Measurements from ENCODE around the gene ZNF197. TPM values are rescaled to one million over a fixed set of nuclear protein-coding genes. Genes with fewer than 3 reads are reported as not detected.
"Not testable (repeated sequence)": the region's sequence is repeated elsewhere in the genome, so short reads cannot be mapped to it uniquely, and the experiment has no call there.

ZNF197 gene
- polyA plus RNA-seq, 2 of the 4 experiments (the other 2 are of a cell fraction) = 2.8 to 3.7 TPM

DNA sequence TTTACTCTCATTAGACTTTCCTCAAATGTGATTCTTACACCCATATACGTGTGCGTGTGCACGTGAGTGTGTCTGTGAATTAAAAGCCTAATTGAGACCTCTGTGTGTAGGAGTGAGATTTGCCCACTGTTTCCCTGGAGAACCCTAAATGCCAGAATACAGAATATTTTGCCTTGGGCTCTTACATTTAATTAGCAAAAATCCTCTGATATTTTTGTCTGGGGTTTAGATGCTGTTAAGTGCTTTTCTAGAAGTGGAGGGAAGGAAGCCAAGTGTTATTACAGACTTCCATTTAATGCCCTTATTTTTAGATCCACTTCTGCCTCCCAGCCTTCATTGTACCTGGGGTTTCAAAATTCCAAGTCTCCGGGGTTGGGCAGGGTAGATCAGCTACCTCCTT is 41.5 kb downstream of the ZNF197 start:
- no peak overlapping the region for H3K4me3 ChIP-seq
- no peak for ATAC-seq
- H3K4me2 ChIP-seq = no peak overlapping the region
- ChIA-PET CTCF (no interaction called here), POLR2A (no interaction called here)
- peaks cover 13% of the 10 kb centered on the region; the same call in 2 of the 3 replicates for H3K9me3 ChIP-seq
- TF ChIP-seq EHMT2 (IDR thresholded peaks at IDR 0.05; ENCODE audit: low read depth) = no peak
- no peak for TF ChIP-seq HOXB5 (CRISPR knock-in tag; IDR thresholded peaks at IDR 0.05)
- no peak for TF ChIP-seq SREBF2 (IDR thresholded peaks at IDR 0.05)
- TF ChIP-seq, protein P1, sequence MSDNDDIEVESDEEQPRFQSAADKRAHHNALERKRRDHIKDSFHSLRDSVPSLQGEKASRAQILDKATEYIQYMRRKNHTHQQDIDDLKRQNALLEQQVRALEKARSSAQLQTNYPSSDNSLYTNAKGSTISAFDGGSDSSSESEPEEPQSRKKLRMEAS (IDR thresholded peaks at IDR 0.05) = no peak
- no peak for TF ChIP-seq GATA3 (IDR thresholded peaks at IDR 0.05; ENCODE audit: borderline replicate concordance)
- no peak for TF ChIP-seq NPAS2 (CRISPR knock-in tag; IDR thresholded peaks at IDR 0.05; ENCODE audit: borderline replicate concordance)
- TF ChIP-seq CHD4 (IDR thresholded peaks at IDR 0.05; ENCODE audit: borderline replicate concordance) = no peak
- TF ChIP-seq CBX8 (IDR thresholded peaks at IDR 0.05) = no peak
- no peak for TF ChIP-seq MAFK (IDR thresholded peaks at IDR 0.05; ENCODE audit: partially characterized antibody)
- no peak for TF ChIP-seq KDM5A (IDR thresholded peaks at IDR 0.05)
- H3K27ac ChIP-seq = no peak overlapping the region
- H3K4me1 ChIP-seq = no peaks in the 10 kb centered on the region
- no peak for FAIRE-seq
- 71% methylated on average over 4 of the region's 4 CpGs for WGBS (ENCODE audit: missing lambda C conversion rate)
- DNase-seq (ENCODE audit: low read depth in 1 of 2, low spot score in 1 of 2) = no peak

DNA sequence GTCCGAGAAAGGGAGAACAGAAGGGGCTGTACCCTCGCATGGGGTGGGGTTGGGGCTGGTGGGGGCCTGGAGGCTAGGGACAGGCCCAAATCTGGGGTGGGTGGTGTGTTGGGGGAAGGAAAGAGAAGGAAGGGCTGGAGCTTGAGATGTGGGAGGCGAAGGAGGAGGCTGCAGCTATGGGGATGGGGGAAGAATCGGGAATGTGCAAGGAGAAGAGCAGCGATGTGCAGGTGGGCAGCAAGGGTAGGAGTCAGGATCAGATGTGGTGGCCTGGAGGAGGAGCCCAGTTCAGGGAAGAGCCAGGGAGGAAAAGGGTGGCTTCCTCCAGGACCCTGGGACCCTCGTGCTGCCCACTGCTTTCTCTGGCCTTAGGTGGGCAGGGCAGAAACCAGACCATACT is 44.9 kb downstream of the ZNF197 start:
- Histone ChIP-seq H3K4me1 (no peaks in the 10 kb centered on the region), H3K4me3 (no peak overlapping the region), H3K27ac (no peak overlapping the region), H3K4me2 (no peak overlapping the region), H3K9me3 (peaks cover 2% of the 10 kb centered on the region; the same call in 1 of the 3 replicates)
- ChIA-PET POLR2A (no interaction called here), CTCF (no interaction called here)
- FAIRE-seq = no peak
- WGBS (ENCODE audit: missing lambda C conversion rate) = 45% methylated on average over 5 of the region's 6 CpGs
- ATAC-seq = no peak
- TF ChIP-seq, protein P1 (IDR thresholded peaks at IDR 0.05) = no peak
- TF ChIP-seq CHD4 (IDR thresholded peaks at IDR 0.05; ENCODE audit: borderline replicate concordance) (no peak), ZSCAN20 (CRISPR knock-in tag; IDR thresholded peaks at IDR 0.05) (no peak)
- DNase-seq (ENCODE audit: low read depth in 1 of 2, low spot score in 1 of 2) = no peak

DNA sequence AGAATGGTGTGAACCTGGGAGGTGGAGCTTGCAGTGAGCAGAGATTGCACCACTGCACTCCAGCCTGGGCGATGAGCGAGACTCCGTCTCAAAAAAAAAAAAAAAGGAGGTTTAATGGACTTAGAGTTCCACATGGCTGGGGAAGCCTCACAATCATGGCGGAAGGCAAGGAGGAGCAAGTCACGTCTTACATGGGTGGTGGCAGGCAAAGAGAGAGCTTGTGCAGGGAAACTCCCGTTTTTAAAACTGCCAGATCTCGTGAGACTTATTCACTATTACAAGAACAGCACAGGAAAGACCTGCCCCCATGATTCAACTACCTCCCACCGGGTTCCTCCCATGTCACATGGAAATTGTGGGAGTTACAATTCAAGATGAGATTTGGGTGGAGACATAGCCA is 48.6 kb downstream of the ZNF197 start:
- H3K27ac ChIP-seq; H3K9me3 ChIP-seq; CTCF ChIA-PET; H3K4me3 ChIP-seq; H3K4me2 ChIP-seq; FAIRE-seq; DNase-seq (ENCODE audit: low read depth in 1 of 2, low spot score in 1 of 2); ATAC-seq; POLR2A ChIA-PET; H3K4me1 ChIP-seq: not testable (repeated sequence)
- WGBS (ENCODE audit: missing lambda C conversion rate) = 48% methylated on average over 8 of the region's 8 CpGs

DNA sequence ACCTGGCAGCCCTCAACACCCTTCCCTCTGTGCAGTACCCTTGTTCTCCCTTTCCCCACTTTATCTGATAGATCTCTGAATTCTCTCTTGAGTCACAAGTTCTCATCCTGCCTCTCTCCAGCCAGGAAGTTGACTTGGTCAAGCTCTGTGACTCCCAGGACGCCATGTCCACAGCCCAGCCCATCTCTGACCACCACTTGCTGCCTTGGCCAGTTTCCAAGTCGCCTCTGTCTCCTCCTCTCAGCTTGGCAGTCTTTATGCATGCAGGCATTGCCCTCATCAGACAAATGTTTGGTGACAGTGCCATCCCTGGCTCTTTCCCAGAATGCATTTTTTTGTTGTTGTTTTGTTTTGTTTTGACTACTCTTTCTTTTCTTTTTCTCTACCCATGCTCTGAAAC is 49.4 kb downstream of the ZNF197 start:
- ATAC-seq (no peak), DNase-seq (ENCODE audit: low read depth in 1 of 2, low spot score in 1 of 2) (no peak), FAIRE-seq (no peak)
- no peak for TF ChIP-seq TFCP2L1 (CRISPR knock-in tag; IDR thresholded peaks at IDR 0.05)
- TF ChIP-seq NFE2L2 (conservative IDR thresholded peaks at IDR 0.05; ENCODE audit: low read length) = no peak
- TF ChIP-seq SREBF2 (IDR thresholded peaks at IDR 0.05) = no peak
- no peak for TF ChIP-seq MAZ (IDR thresholded peaks at IDR 0.05; ENCODE audit: borderline replicate concordance, low read depth, low read length)
- TF ChIP-seq ZC3H11A (IDR thresholded peaks at IDR 0.05) = no peak
- no peak for TF ChIP-seq POLR2AphosphoS2 (conservative IDR thresholded peaks at IDR 0.05; ENCODE audit: low read length)
- no peak for TF ChIP-seq ZSCAN20 (CRISPR knock-in tag; IDR thresholded peaks at IDR 0.05)
- TF ChIP-seq, protein P2, sequence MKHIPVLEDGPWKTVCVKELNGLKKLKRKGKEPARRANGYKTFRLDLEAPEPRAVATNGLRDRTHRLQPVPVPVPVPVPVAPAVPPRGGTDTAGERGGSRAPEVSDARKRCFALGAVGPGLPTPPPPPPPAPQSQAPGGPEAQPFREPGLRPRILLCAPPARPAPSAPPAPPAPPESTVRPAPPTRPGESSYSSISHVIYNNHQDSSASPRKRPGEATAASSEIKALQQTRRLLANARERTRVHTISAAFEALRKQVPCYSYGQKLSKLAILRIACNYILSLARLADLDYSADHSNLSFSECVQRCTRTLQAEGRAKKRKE (CRISPR knock-in tag; IDR thresholded peaks at IDR 0.05; ENCODE audit: low read depth) = no peak
- no peak for TF ChIP-seq HEYL (CRISPR knock-in tag; IDR thresholded peaks at IDR 0.05)
- no peak for TF ChIP-seq CHD2 (IDR thresholded peaks at IDR 0.05; ENCODE audit: low read length, partially characterized antibody)
- TF ChIP-seq, protein P3, sequence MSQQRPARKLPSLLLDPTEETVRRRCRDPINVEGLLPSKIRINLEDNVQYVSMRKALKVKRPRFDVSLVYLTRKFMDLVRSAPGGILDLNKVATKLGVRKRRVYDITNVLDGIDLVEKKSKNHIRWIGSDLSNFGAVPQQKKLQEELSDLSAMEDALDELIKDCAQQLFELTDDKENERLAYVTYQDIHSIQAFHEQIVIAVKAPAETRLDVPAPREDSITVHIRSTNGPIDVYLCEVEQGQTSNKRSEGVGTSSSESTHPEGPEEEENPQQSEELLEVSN (IDR thresholded peaks at IDR 0.05; ENCODE audit: borderline replicate concordance, low read depth) = no peak
- TF ChIP-seq HDAC2 (IDR thresholded peaks at IDR 0.05) = no peak
- TF ChIP-seq CBX2 (IDR thresholded peaks at IDR 0.05; ENCODE audit: borderline replicate concordance, low read depth) = no peak
- no peak for TF ChIP-seq RFX5 (IDR thresholded peaks at IDR 0.05)
- TF ChIP-seq FOSL2 (IDR thresholded peaks at IDR 0.05) = no peak
- TF ChIP-seq FOSL2 (CRISPR knock-in tag; IDR thresholded peaks at IDR 0.05) = no peak
- H3K4me1 ChIP-seq = no peaks in the 10 kb centered on the region
- 0% methylated on average over 2 of the region's 2 CpGs for WGBS (ENCODE audit: missing lambda C conversion rate)
- no peak overlapping the region for H3K4me3 ChIP-seq
- ChIA-PET CTCF (no interaction called here), POLR2A (no interaction called here)
- H3K4me2 ChIP-seq = no peak overlapping the region
- H3K27ac ChIP-seq = no peak overlapping the region
- peaks cover 2% of the 10 kb centered on the region; the same call in 1 of the 3 replicates for H3K9me3 ChIP-seq
